ENCODE results near the gene MAML3. TPM values are rescaled to one million over a fixed set of nuclear protein-coding genes. Genes with fewer than 3 reads are reported as not detected.

The MAML3 gene
- 12.0 and 14.8 TPM in 2 replicates for total RNA-seq (2014; rRNA removed; shearing (Covaris generic))
- 3.3 and 4.1 TPM in 2 replicates for polyA plus RNA-seq (2014; cell fraction: nucleus; rRNA removed)

GRCh38 chr4:140153718-140154571, at the start of gene MAML3:
Gene MAML3 (minus strand): TSS chr4:140154184. CDS start chr4:140153327, 857 bp downstream.
- peak; percentile 89 for DNase-seq (ENCODE audit: extremely low read depth, low read depth)

GRCh38 chr4:140198942-140199341, 45.0 kb upstream of the MAML3 start:
- no peak for DNase-seq (ENCODE audit: extremely low read depth, low read depth)

GRCh38 chr4:140195806-140196205, 41.8 kb upstream of the MAML3 start:
- no peak for DNase-seq (ENCODE audit: extremely low read depth, low read depth)

GRCh38 chr4:140189805-140190204, 35.8 kb upstream of the MAML3 start:
- DNase-seq (ENCODE audit: extremely low read depth, low read depth) = no peak

- no peak for DNase-seq (ENCODE audit: extremely low read depth, low read depth)
Measured at GRCh38 chr4:140188975-140189374, 35.0 kb upstream of the MAML3 start.

GRCh38 chr4:140187316-140187695, 33.3 kb upstream of the MAML3 start:
- no peak for DNase-seq (ENCODE audit: extremely low read depth, low read depth)

GRCh38 chr4:140186651-140187315, 32.8 kb upstream of the MAML3 start:
- no peak for DNase-seq (ENCODE audit: extremely low read depth, low read depth)

GRCh38 chr4:140186082-140186438, 32.1 kb upstream of the MAML3 start:
- no peak for DNase-seq (ENCODE audit: extremely low read depth, low read depth)

GRCh38 chr4:140185412-140186081, 31.6 kb upstream of the MAML3 start:
- DNase-seq (ENCODE audit: extremely low read depth, low read depth) = no peak

GRCh38 chr4:140183270-140183669, 29.3 kb upstream of the MAML3 start:
- DNase-seq (ENCODE audit: extremely low read depth, low read depth) = no peak

GRCh38 chr4:140180577-140180976, 26.6 kb upstream of the MAML3 start:
- DNase-seq (ENCODE audit: extremely low read depth, low read depth) = no peak

- DNase-seq (ENCODE audit: extremely low read depth, low read depth) = no peak
Measured at GRCh38 chr4:140176735-140177134, 22.8 kb upstream of the MAML3 start.

- no peak for DNase-seq (ENCODE audit: extremely low read depth, low read depth)
Measured at GRCh38 chr4:140174543-140174942, 20.6 kb upstream of the MAML3 start.

- DNase-seq (ENCODE audit: extremely low read depth, low read depth) = no peak
Measured at GRCh38 chr4:140172960-140173359, 19.0 kb upstream of the MAML3 start.

GRCh38 chr4:140170299-140170698, 16.3 kb upstream of the MAML3 start:
- DNase-seq (ENCODE audit: extremely low read depth, low read depth) = no peak

GRCh38 chr4:140168936-140169335, 15.0 kb upstream of the MAML3 start:
- no peak for DNase-seq (ENCODE audit: extremely low read depth, low read depth)

GRCh38 chr4:140168474-140168873, 14.5 kb upstream of the MAML3 start:
- no peak for DNase-seq (ENCODE audit: extremely low read depth, low read depth)

- DNase-seq (ENCODE audit: extremely low read depth, low read depth) = no peak
Measured at GRCh38 chr4:140163029-140163810, 9.2 kb upstream of the MAML3 start.

- DNase-seq (ENCODE audit: extremely low read depth, low read depth) = no peak
Measured at GRCh38 chr4:140162596-140162995, 8.6 kb upstream of the MAML3 start.

GRCh38 chr4:140158365-140159030, 4.5 kb upstream of the MAML3 start:
- DNase-seq (ENCODE audit: extremely low read depth, low read depth) = no peak

Data from NCI-H460 (cell line).